Fibroblast of the aortic adventitia (primary cell): ENCODE results near the gene SCYL2. TPM values are rescaled to one million over a fixed set of nuclear protein-coding genes. Genes with fewer than 3 reads are reported as not detected.
"Not testable (repeated sequence)": the region's sequence is repeated elsewhere in the genome, so short reads cannot be mapped to it uniquely, and the experiment has no call there.

ENCODE experiments used
- DNase-seq: peaks from one replicate; pipeline ENCODE4 v3.0.0-alpha.2; 2010; ENCODE audit warnings: low read depth
- H3K4me3 ChIP-seq: 2 replicates; pipeline ENCODE4 v1.5.1; 2011; ENCODE audit warnings: low read depth, mild to moderate bottlenecking, control low read depth, low read length, moderate library complexity
- total RNA-seq: library from RNA; depleted of rRNA; stranded (reverse); fragments of >200 nt; gene quantifications from 2 replicates; pipeline ENCODE4 v1.2.3, GENCODE V29; 2012; ENCODE audit warnings: low replicate concordance
- TF ChIP-seq, protein P1 (sequence below): IDR thresholded peaks from 2 replicates; pipeline ENCODE4 v1.5.1; 2011; ENCODE audit warnings: mild to moderate bottlenecking, low read length, control low read depth, inconsistent platforms; ENCODE audit not compliant: insufficient read depth

SCYL2 gene
- total RNA-seq, 1 donor = 49.4 TPM

DNA sequence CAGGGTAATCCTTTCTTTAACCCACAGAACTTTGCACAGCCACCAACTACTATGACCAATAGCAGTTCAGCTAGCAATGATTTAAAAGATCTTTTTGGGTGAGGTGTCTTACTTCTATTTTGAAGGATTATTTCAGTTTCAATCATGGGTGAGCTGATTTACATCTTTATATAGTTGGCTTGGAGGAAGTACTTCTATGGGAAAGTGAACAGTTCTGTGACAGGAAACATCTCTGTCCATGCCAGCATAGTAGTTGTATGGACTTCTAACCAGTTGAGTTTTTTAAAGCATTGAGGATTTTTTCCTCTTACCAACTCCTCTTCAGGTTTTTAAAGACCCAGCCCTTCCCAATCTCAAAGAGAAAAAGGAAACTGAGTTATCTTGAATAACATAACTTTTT is 72.1 kb downstream of the SCYL2 start:
- DNase-seq = no peak
- TF ChIP-seq, protein P1, sequence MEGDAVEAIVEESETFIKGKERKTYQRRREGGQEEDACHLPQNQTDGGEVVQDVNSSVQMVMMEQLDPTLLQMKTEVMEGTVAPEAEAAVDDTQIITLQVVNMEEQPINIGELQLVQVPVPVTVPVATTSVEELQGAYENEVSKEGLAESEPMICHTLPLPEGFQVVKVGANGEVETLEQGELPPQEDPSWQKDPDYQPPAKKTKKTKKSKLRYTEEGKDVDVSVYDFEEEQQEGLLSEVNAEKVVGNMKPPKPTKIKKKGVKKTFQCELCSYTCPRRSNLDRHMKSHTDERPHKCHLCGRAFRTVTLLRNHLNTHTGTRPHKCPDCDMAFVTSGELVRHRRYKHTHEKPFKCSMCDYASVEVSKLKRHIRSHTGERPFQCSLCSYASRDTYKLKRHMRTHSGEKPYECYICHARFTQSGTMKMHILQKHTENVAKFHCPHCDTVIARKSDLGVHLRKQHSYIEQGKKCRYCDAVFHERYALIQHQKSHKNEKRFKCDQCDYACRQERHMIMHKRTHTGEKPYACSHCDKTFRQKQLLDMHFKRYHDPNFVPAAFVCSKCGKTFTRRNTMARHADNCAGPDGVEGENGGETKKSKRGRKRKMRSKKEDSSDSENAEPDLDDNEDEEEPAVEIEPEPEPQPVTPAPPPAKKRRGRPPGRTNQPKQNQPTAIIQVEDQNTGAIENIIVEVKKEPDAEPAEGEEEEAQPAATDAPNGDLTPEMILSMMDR = no peak

DNA sequence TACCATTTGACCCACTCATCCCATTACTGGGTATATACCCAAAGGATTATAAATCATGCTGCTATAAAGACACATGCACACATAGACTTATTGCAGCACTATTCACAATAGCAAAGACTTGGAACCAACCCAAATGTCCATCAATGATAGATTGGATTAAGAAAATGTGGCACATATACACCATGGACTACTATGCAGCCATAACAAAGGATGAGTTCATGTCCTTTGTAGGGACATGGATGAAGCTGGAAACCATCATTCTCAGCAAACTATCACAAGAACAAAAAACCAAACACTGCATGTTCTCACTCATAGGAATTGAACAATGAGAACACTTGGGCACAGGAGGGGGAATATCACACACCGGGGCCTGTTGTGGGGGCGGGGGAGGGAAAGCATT is 75.9 kb downstream of the SCYL2 start:
- not testable (repeated sequence) for H3K4me3 ChIP-seq, DNase-seq

More for the DNA sequence above, 72.1 kb downstream of the SCYL2 start:
- H3K4me3 ChIP-seq = no peak overlapping the region

DNA sequence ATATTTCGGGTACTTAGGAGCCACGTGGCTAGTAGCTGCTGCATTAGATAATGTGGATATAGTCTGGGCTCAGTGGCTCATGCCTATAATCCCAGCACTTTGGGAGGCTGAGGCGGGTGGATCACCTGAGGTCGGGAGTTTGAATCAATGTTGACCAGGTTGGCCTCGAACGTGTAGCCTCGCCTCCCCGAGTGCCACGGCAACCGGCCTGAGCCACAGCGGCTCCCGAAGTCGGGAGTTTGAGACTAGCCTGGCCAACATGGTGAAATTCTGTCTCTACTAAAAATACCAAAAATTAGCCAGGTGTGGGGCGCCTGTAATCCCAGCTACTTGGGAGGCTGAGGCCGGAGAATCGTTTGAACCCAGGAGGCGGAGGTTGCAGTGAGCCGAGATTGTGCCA is 77.4 kb downstream of the SCYL2 start:
- DNase-seq = not testable (repeated sequence)

DNA sequence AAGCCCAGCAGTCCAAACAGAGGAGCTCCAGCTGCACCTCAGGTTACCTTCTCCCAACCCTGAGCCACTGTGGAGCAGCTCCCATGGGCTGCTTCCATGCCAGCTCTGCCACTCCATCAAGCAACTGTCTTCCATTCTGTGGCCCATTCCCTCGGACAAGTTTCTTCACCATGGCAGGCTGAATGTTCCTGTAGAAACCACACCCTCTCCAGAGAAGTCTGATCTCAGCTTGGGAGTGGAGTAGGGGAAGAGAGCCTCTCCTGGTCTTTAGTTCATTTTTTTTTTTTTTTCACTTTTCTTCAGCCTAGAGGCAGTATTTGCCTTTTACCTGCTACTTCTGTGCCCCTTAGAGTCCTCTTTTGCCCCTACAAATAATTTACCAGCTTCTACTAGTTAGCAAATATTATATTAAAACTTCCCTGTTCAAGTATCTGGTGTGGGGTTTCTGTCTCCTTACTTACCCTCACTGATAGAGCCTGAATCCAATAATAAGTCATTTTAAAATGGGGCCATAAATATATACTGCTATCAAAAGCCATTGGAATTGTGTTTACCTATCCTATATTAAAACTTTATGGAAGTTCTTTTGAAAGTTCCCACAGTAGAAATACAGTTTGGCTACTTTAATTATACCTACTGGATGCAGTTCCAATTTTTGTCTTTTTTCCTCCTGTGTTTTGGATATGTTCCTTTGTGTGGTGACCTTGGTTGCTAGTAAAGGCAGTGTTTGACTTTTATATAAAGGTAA is 78.2 kb downstream of the SCYL2 start:
- no peak overlapping the region for H3K4me3 ChIP-seq
- TF ChIP-seq, protein P1 = no peak
- no peak for DNase-seq

More for the DNA sequence above, 77.4 kb downstream of the SCYL2 start:
- not testable (repeated sequence) for H3K4me3 ChIP-seq

DNA sequence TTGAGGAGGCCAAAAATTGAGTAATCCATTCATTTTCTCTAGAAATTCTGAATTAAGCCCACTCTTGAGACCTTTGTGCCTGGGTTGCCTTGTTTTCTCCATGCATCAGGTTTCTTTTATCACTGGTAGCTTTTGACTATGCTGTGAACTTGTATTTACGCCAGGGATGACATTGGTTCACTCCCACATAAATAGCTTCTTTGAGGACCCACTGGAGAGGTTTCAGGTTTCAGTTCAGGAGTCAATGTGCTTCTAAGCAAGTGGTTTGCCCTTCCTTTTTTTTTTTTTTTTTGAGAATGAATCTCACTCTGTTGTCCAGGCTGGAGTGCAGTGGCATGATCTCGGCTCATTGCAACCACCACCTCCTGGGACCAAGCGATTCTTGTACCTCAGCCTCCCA is 79.7 kb downstream of the SCYL2 start:
- no peak for DNase-seq
- H3K4me3 ChIP-seq = no peak overlapping the region
- TF ChIP-seq, protein P1 = no peak

DNA sequence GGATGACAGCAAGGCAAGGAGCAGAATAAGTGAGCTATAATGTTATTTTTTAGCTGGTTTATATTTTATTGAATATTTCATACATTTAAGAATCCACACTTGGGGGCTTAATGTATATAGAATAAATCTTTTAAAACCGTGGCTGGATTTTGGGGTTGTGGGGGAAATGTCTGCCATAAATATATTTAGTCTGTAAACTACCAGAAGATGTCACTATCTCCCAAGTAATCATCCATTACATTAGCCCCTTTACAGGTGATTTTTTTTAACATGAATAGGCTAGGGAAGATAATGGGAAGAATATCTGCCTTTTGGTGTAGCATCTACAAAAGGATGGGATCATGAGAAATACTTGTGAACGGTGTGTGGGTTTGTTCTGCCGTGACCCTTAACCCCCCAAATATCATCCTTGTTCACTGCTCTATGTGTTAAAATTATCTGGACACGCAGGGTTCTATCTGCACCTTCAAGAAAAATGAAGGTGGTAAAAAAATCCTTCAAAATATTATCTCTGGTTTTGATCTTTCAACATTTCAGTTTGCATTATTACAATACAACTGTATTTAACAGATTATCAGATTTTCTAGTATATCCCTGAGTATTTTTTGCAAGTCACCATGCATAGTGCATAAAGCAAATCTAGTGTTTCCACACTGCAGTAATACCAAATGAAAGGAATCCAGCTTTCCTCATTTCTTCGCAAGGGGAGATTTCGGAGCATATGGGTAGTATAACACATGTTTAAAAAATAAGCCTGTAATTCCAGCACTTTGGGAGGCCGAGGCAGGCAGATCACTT is 81.9 kb downstream of the SCYL2 start:
- TF ChIP-seq, protein P1 = peak; percentile 28
- no peak overlapping the region for H3K4me3 ChIP-seq
- peak; percentile 57 for DNase-seq

DNA sequence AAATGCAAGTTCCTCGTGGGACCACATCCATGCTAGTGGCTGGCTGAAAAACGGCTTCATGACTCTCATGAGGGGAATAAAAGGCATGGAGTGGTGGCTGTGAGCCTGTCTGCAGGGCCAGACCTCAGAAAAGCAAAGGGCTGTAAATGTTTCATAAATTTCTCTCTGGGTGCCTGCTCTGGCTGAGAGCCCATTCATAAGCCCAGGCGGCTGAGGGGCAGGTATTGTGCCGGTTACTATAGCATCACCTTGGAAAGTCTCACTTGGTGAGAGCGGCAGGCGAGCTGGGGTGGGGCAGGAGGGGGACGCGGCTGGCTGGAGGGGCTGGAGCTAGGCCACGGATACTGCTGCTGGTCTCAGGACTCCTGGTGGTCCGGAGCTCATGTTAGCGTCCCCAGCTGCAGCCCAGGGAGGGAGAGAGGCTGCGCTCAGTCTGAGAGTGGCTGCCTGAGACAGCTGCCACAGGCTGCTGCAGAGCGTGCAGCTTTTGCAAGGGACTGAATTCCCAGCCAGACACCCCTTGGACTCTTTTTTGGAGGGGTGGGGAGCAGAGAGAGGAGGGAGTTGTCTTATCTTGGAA is 89.8 kb downstream of the SCYL2 start, which contains the start of gene SLC17A8:
TSS of gene SLC17A8 (plus strand) at position 431 of the 580 bp plus-strand sequence. CDS start 318 bp downstream, outside the sequence.
- TF ChIP-seq, protein P1 = no peak
- DNase-seq = no peak
- no peak within 1 kb of the TSS for H3K4me3 ChIP-seq
